ENCODE measurements around the gene MOB3A.
A peak's percentile ranks its signal among the peaks of the same experiment; 100 is the strongest.

MOB3A gene

GRCh38 chr19:2059422-2060201 lies 36.5 kb downstream of the MOB3A start:
- DNase-seq (ENCODE audit: low spot score), result no peak

- no peak for DNase-seq (ENCODE audit: low spot score)
These were observed 37.3 kb downstream of the MOB3A start for GRCh38 chr19:2058570-2059421.

- DNase-seq (ENCODE audit: low spot score), result no peak
These were observed 38.3 kb downstream of the MOB3A start for GRCh38 chr19:2057484-2058469.

GRCh38 chr19:2056837-2057192 lies 39.3 kb downstream of the MOB3A start:
- DNase-seq (ENCODE audit: low spot score), result no peak

- DNase-seq (ENCODE audit: low spot score), result peak; percentile 38
These were observed 39.9 kb downstream of the MOB3A start for GRCh38 chr19:2055931-2056836.

GRCh38 chr19:2054763-2055162 lies 41.4 kb downstream of the MOB3A start:
- DNase-seq (ENCODE audit: low spot score), result no peak

- DNase-seq (ENCODE audit: low spot score), result no peak
These were observed 42.3 kb downstream of the MOB3A start for GRCh38 chr19:2053601-2054389.

- no peak for DNase-seq (ENCODE audit: low spot score)
These were observed 44.1 kb downstream of the MOB3A start for GRCh38 chr19:2051773-2052704.

- peak; percentile 97 for DNase-seq (ENCODE audit: low spot score)
These were observed 44.9 kb downstream of the MOB3A start, which contains the start of gene MKNK2 for GRCh38 chr19:2050991-2051772. Gene MKNK2, minus strand, starts transcription at chr19:2051244. Its CDS starts 393 bp downstream, at chr19:2050851.

GRCh38 chr19:2050349-2050990 lies 45.7 kb downstream of the MOB3A start:
- DNase-seq (ENCODE audit: low spot score), result no peak

- DNase-seq (ENCODE audit: low spot score), result peak; percentile 69
These were observed 46.3 kb downstream of the MOB3A start for GRCh38 chr19:2049741-2050348.

GRCh38 chr19:2048959-2049740 lies 47.0 kb downstream of the MOB3A start:
- no peak for DNase-seq (ENCODE audit: low spot score)

- DNase-seq (ENCODE audit: low spot score), result no peak
These were observed 47.8 kb downstream of the MOB3A start for GRCh38 chr19:2048104-2048958.

GRCh38 chr19:2047449-2048103 lies 48.5 kb downstream of the MOB3A start:
- no peak for DNase-seq (ENCODE audit: low spot score)

- DNase-seq (ENCODE audit: low spot score), result no peak
These were observed 49.1 kb downstream of the MOB3A start for GRCh38 chr19:2047076-2047448.
